SK-N-SH (cell line): ENCODE measurements around the gene ADIPOR2. TPM values are rescaled to one million over a fixed set of nuclear protein-coding genes. Genes with fewer than 3 reads are reported as not detected.

ENCODE experiments used
- CTCF ChIA-PET: fragments of 300-600, 350-600 bp; formaldehyde crosslinking; extraction: SDS; loops from one replicate; lab custom pipeline; 2021; lab: Yijun Ruan, JAX
- POLR2A ChIA-PET: fragments of 350-600 bp; sonication (Branson Sonifier 250); formaldehyde crosslinking; extraction: SDS; loops from one replicate; lab custom pipeline; 2020; ENCODE audit warnings: antibody characterized with exemption, inconsistent platforms; lab: Yijun Ruan, JAX
- DNase-seq: peaks from one replicate; pipeline ENCODE4 v3.0.0; 2012
- H2AFZ ChIP-seq: fragments of 200-600 bp; sonication (generic); 2 replicates; pipeline ENCODE4 v1.8.1; 2016; ENCODE audit warnings: antibody characterized with exemption, mild to moderate bottlenecking, low read depth
- H3F3A ChIP-seq: fragments of 200-600 bp; sonication (generic); replicated peaks from 2 replicates; pipeline ENCODE3; 2016; ENCODE audit warnings: antibody characterized with exemption, mild to moderate bottlenecking; ENCODE audit not compliant: insufficient read depth
- H3K27ac ChIP-seq, 2 experiments: fragments of 200-500 bp in 1 of 2; fragments of 200-600 bp in 1 of 2; sonication (Bioruptor generic) in 1 of 2; sonication (generic), shearing (Covaris generic) in 1 of 2; 2 replicates each; pipeline versions ENCODE4 v1.5.1 to v1.6.1; 2014 to 2016; ENCODE audit warnings: low read depth in 2 of 2, inconsistent platforms in 1 of 2, low read length in 1 of 2, mild to moderate bottlenecking in 1 of 2, mixed read lengths in 1 of 2
- H3K27me3 ChIP-seq: fragments of 200-600 bp; sonication (generic), shearing (Covaris generic); 2 replicates; pipeline ENCODE4 v1.6.1; 2016; ENCODE audit warnings: mixed run types; ENCODE audit not compliant: insufficient read depth
- H3K36me3 ChIP-seq, 2 experiments: fragments of 200-500 bp in 1 of 2; fragments of 200-600 bp in 1 of 2; sonication (Bioruptor generic) in 1 of 2; sonication (generic) in 1 of 2; replicated peaks in 1 of 2; 2 replicates each; pipeline versions ENCODE3 to v1.5.1; 2014 to 2016; ENCODE audit warnings: low read length in 1 of 2, mild to moderate bottlenecking in 1 of 2; ENCODE audit not compliant: insufficient read depth in 2 of 2, control insufficient read depth in 1 of 2
- H3K4me1 ChIP-seq, 2 experiments: fragments of 200-500 bp in 1 of 2; fragments of 200-600 bp in 1 of 2; sonication (Bioruptor generic) in 1 of 2; sonication (generic), shearing (Covaris generic) in 1 of 2; 2 replicates each; pipeline versions ENCODE4 v1.5.1 to v1.6.1; 2014 to 2016; ENCODE audit warnings: low read depth in 1 of 2, low read length in 1 of 2, mixed run types in 1 of 2; ENCODE audit not compliant: insufficient read depth in 2 of 2, control insufficient read depth in 1 of 2
- H3K4me2 ChIP-seq: fragments of 200-600 bp; sonication (generic), shearing (Covaris generic); 2 replicates; pipeline ENCODE4 v1.6.1; 2017; ENCODE audit warnings: mixed run types
- H3K4me3 ChIP-seq, 2 experiments: fragments of 200-500 bp in 1 of 2; fragments of 200-600 bp in 1 of 2; sonication (Bioruptor generic) in 1 of 2; sonication (generic), shearing (Covaris generic) in 1 of 2; 2 replicates each; pipeline versions ENCODE4 v1.5.1 to v1.8.1; 2014 to 2016; ENCODE audit warnings: low read depth in 2 of 2, inconsistent platforms in 1 of 2, low read length in 1 of 2, mild to moderate bottlenecking in 1 of 2, mixed read lengths in 1 of 2, moderate library complexity in 1 of 2
- H3K79me2 ChIP-seq: fragments of 200-600 bp; sonication (generic); 2 replicates; pipeline ENCODE4 v1.8.1; 2017; ENCODE audit warnings: mild to moderate bottlenecking; ENCODE audit not compliant: insufficient read depth
- H3K9ac ChIP-seq: fragments of 200-600 bp; sonication (generic); 2 replicates; pipeline ENCODE4 v1.6.1; 2017; ENCODE audit warnings: mixed run types
- H3K9me2 ChIP-seq: fragments of 200-600 bp; sonication (generic); 2 replicates; pipeline ENCODE4 v1.6.1; 2017; ENCODE audit warnings: mixed run types
- H3K9me3 ChIP-seq: fragments of 200-600 bp; sonication (generic); 2 replicates; pipeline ENCODE4 v1.6.1; 2017; ENCODE audit warnings: mixed run types, mild to moderate bottlenecking, moderate library complexity
- H4K20me1 ChIP-seq: fragments of 200-600 bp; sonication (generic); 2 replicates; pipeline ENCODE4 v1.6.1; 2017; ENCODE audit warnings: mild to moderate bottlenecking, mixed run types; ENCODE audit not compliant: insufficient read depth
- ELF1 ChIP-seq: IDR thresholded peaks from 2 replicates; pipeline ENCODE4 v1.4.0; 2012
- GABPA ChIP-seq: IDR thresholded peaks from 2 replicates; pipeline ENCODE4 v1.4.0; 2012; ENCODE audit warnings: low read depth, mild to moderate bottlenecking
- MAX ChIP-seq: IDR thresholded peaks from 2 replicates; pipeline ENCODE4 v1.4.0; 2012; ENCODE audit warnings: low read depth
- MEF2A ChIP-seq: IDR thresholded peaks from 2 replicates; pipeline ENCODE4 v1.4.0; 2012; ENCODE audit warnings: low read depth, borderline replicate concordance
- RCOR1 ChIP-seq: fragments of 150-350 bp; IDR thresholded peaks from 2 replicates; pipeline ENCODE4 v1.6.1; 2017; ENCODE audit warnings: antibody characterized with exemption, low read length
- SIN3A ChIP-seq: IDR thresholded peaks from 2 replicates; pipeline ENCODE4 v1.6.1; 2012; ENCODE audit warnings: low read depth, mild to moderate bottlenecking, low read length, moderate library complexity, borderline replicate concordance
- SMC3 ChIP-seq: IDR thresholded peaks from 2 replicates; pipeline ENCODE4 v1.6.1; 2012; ENCODE audit warnings: low read depth, low read length, improper control_type of control experiment
- USF1 ChIP-seq: IDR thresholded peaks from 2 replicates; pipeline ENCODE4 v1.4.0; 2012; ENCODE audit warnings: low read depth, borderline replicate concordance
- ZBTB33 ChIP-seq: IDR thresholded peaks from 2 replicates; pipeline ENCODE4 v1.4.0; 2012; ENCODE audit warnings: low read depth, borderline replicate concordance
- WGBS: methylation state at CpG from one replicate; pipeline ENCODE4 v1.1.6; 2017; ENCODE audit warnings: low lambda C conversion rate; 5-methylcytosine and 5-hydroxymethylcytosine counted together
- polyA plus RNA-seq, 3 experiments: library from polyadenylated mRNA; depleted of rRNA; stranded (reverse); fragments of >200 nt; gene quantifications; 2 replicates each; pipeline ENCODE4 v1.2.3, GENCODE V29; 2012

ADIPOR2 gene
- polyA plus RNA-seq, 1 of the 3 experiments (the other 2 are of a cell fraction) = 17.1 TPM

- WGBS = 79% methylated on average over 5 of the region's 7 CpGs
- H3K9me3 ChIP-seq = no peaks in the 10 kb centered on the region
- H2AFZ ChIP-seq = no peak overlapping the region
- no peaks in the 10 kb centered on the region for H3F3A ChIP-seq
- ChIA-PET POLR2A (no interaction called here), CTCF (interaction anchor here (1.1 to 17.5 kb wide), 2 partner anchors 10 to 133 kb away, joined by 6 to 349 read pairs; no protein-coding TSS in a partner anchor)
- H3K4me1 ChIP-seq = peaks cover 0 to 11% of the 10 kb centered on the region in 2 experiments; a peak in 1 of 4 replicates
- H3K79me2 ChIP-seq = no peaks in the 10 kb centered on the region
- H3K27me3 ChIP-seq = no peaks in the 10 kb centered on the region
- no peak for TF ChIP-seq GABPA
- no peak for TF ChIP-seq ZBTB33
- TF ChIP-seq USF1 = no peak
- no peak for TF ChIP-seq SMC3
- TF ChIP-seq SIN3A = no peak
- TF ChIP-seq ELF1 = no peak
- no peaks in the 10 kb centered on the region for H3K9me2 ChIP-seq
- DNase-seq = no peak
- no peak overlapping the region for H3K9ac ChIP-seq
- no peaks in the 10 kb centered on the region for H3K36me3 ChIP-seq
- H3K4me3 ChIP-seq = no peak overlapping the region
- no peak overlapping the region; a peak in 1 of 4 replicates for H3K27ac ChIP-seq
- H3K4me2 ChIP-seq = no peak overlapping the region
- no peaks in the 10 kb centered on the region for H4K20me1 ChIP-seq
These were observed 115.6 kb downstream of the ADIPOR2 start for GRCh38 chr12:1806301-1807086.

GRCh38 chr12:1807087-1807860 is 116.4 kb downstream of the ADIPOR2 start:
- no peak for DNase-seq
- no peaks in the 10 kb centered on the region for H4K20me1 ChIP-seq
- WGBS = 82% methylated on average over 15 of the region's 15 CpGs
- H3K9me3 ChIP-seq = no peaks in the 10 kb centered on the region
- H3K4me3 ChIP-seq = no peak overlapping the region
- H3K9me2 ChIP-seq = no peaks in the 10 kb centered on the region
- no peak overlapping the region for H3K27ac ChIP-seq
- H3K79me2 ChIP-seq = no peaks in the 10 kb centered on the region
- no peaks in the 10 kb centered on the region for H3K36me3 ChIP-seq
- no peaks in the 10 kb centered on the region for H3F3A ChIP-seq
- no peaks in the 10 kb centered on the region for H3K27me3 ChIP-seq
- peaks cover 0 to 10% of the 10 kb centered on the region in 2 experiments; a peak in 1 of 4 replicates for H3K4me1 ChIP-seq
- no peak overlapping the region for H2AFZ ChIP-seq
- POLR2A ChIA-PET = no interaction called here
- H3K9ac ChIP-seq = no peak overlapping the region
- no peak for TF ChIP-seq MAX
- no peak for TF ChIP-seq MEF2A
- no peak for TF ChIP-seq RCOR1
- no peak for TF ChIP-seq SMC3
- TF ChIP-seq, all 33 proteins: peak for 0
- CTCF ChIA-PET = interaction anchor here (0.6 to 17.5 kb wide), 3 partner anchors 9 to 177 kb away, joined by 3 to 349 read pairs (median 6); no protein-coding TSS in a partner anchor
- no peak overlapping the region for H3K4me2 ChIP-seq
